Left colon (tissue), 2 donors: Measurements from ENCODE around the gene TOX3. TPM values are rescaled to one million over a fixed set of nuclear protein-coding genes. Genes with fewer than 3 reads are reported as not detected.
A peak's percentile ranks its signal among the peaks of the same experiment; 100 is the strongest.

Experiments used
- ATAC-seq: fragments of 200-7000 bp; cut with Tn5 transposase; one replicate; pipeline ENCODE4 v1.9.1; 2020; ENCODE audit warnings: mild to moderate bottlenecking, moderate library complexity
- DNase-seq, 2 donors: peaks; one replicate each; pipeline ENCODE4 v3.0.0-alpha.2; 2020
- intact Hi-C, 2 donors: fragments of 100-400 bp; cut with DNase I in 1 of 2; cut with micrococcal nuclease in 1 of 2; formaldehyde crosslinking; loops; one replicate each; pipeline versions ENCODE4 v1.11.2 to v1.14.0; 2022; cut with DNase I, micrococcal nuclease
- total RNA-seq, 2 donors: library from RNA; stranded (reverse); fragmentation: NEBNext Ultra II Directional; extraction: Animal tissue kit (Norgen Biotek cat#: 25700); gene quantifications; one replicate each; pipeline ENCODE4 v1.2.1, GENCODE V29; 2021
- donor health status: DM: no; HTN: no; CAD: no.
- donor health status: DM: yes; HTN: yes; CAD: no.

TOX3 gene
- total RNA-seq, 2 donors from 2014 or later = 47.8 to 51.7 TPM

- intact Hi-C loops = no loop called here
- no peak for ATAC-seq
Observed at GRCh38 chr16:52437277-52437670, 109.7 kb downstream of the TOX3 start.

GRCh38 chr16:52436339-52437276 lies 110.3 kb downstream of the TOX3 start:
- DNase-seq (no peak), ATAC-seq (no peak)
- intact Hi-C loops = no loop called here

More at GRCh38 chr16:52437277-52437670, 109.7 kb downstream of the TOX3 start:
- DNase-seq = no peak

GRCh38 chr16:52434224-52434623 lies 112.7 kb downstream of the TOX3 start:
- ATAC-seq (peak; percentile 17), DNase-seq (no peak)
- intact Hi-C loops = no loop called here

- DNase-seq (no peak), ATAC-seq (no peak)
- intact Hi-C loops = no loop called here
Observed at GRCh38 chr16:52433643-52434042, 113.3 kb downstream of the TOX3 start.

- ATAC-seq (no peak), DNase-seq (no peak)
- intact Hi-C loops = no loop called here
Observed at GRCh38 chr16:52424591-52424990, 122.4 kb downstream of the TOX3 start.

GRCh38 chr16:52422307-52422706 lies 124.6 kb downstream of the TOX3 start:
- intact Hi-C loops = no loop called here
- ATAC-seq (no peak), DNase-seq (no peak)

- intact Hi-C loops = no loop called here
- DNase-seq = no peak
- peak; percentile 55 for ATAC-seq
Observed at GRCh38 chr16:52418201-52418600, 128.7 kb downstream of the TOX3 start.

GRCh38 chr16:52416888-52417287 lies 130.1 kb downstream of the TOX3 start:
- no peak for ATAC-seq
- intact Hi-C loops = no loop called here
- no peak for DNase-seq

GRCh38 chr16:52411011-52411410 lies 135.9 kb downstream of the TOX3 start:
- ATAC-seq = no peak
- no peak for DNase-seq
- intact Hi-C loops = no loop called here

GRCh38 chr16:52408191-52408845 lies 138.6 kb downstream of the TOX3 start:
- intact Hi-C loops = no loop called here
- peak; percentile 97 for ATAC-seq
- no peak for DNase-seq

- peak; percentile 79 for ATAC-seq
- no peak for DNase-seq
- intact Hi-C loops = no loop called here
Observed at GRCh38 chr16:52407778-52408177, 139.2 kb downstream of the TOX3 start.

- no peak for DNase-seq
Observed at GRCh38 chr16:52405441-52405840, 141.5 kb downstream of the TOX3 start.

GRCh38 chr16:52404546-52404945 lies 142.4 kb downstream of the TOX3 start:
- DNase-seq = no peak
- ATAC-seq = peak; percentile 59

More at GRCh38 chr16:52405441-52405840, 141.5 kb downstream of the TOX3 start:
- no peak for ATAC-seq
- intact Hi-C loops = no loop called here

GRCh38 chr16:52399116-52399515 lies 147.8 kb downstream of the TOX3 start:
- DNase-seq = no peak
- ATAC-seq = no peak
- intact Hi-C loops = no loop called here

More at GRCh38 chr16:52404546-52404945, 142.4 kb downstream of the TOX3 start:
- intact Hi-C loops = no loop called here

- ATAC-seq (peak; percentile 76), DNase-seq (no peak)
- intact Hi-C loops = no loop called here
Observed at GRCh38 chr16:52398491-52398960, 148.4 kb downstream of the TOX3 start.

GRCh38 chr16:52398021-52398420 lies 148.9 kb downstream of the TOX3 start:
- no peak for DNase-seq
- ATAC-seq = no peak
- intact Hi-C loops = no loop called here

- ATAC-seq (no peak), DNase-seq (no peak)
- intact Hi-C loops = no loop called here
Observed at GRCh38 chr16:52393448-52393847, 153.5 kb downstream of the TOX3 start.

GRCh38 chr16:52389045-52389444 lies 157.9 kb downstream of the TOX3 start:
- intact Hi-C loops = no loop called here
- no peak for DNase-seq
- peak; percentile 57 for ATAC-seq
